Measurements from ENCODE around the gene SH3RF1.
"Not testable (repeated sequence)": the region's sequence is repeated elsewhere in the genome, so short reads cannot be mapped to it uniquely, and the experiment has no call there.

Gene SH3RF1

DNA sequence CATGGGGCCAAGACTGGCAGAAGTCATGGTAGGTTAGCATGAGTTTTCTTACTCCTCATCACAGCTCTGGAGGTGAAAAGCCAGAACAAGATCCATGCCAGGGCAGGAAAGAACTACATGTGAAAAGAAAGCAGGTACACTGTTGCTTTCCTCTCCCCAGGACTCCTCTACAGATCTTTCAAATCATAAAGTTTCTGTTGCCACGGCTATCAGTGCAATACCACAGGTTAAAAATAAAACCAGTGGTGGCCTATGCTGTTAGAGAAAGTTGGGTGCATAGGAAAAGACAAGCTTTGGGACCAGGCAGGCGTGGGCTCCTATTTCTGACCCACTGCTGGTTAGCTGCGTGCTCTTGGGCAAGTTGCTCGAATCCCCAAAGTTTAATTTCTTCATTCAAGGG lies 81.4 kb downstream of the SH3RF1 start:
- Histone ChIP-seq H3K27ac (ENCODE audit: low read depth, low read length) (no peak overlapping the region), H3K4me3 (ENCODE audit: low read depth in 1 of 5, low read length in 5 of 5) (no peak overlapping the region), H3K36me3 (ENCODE audit: control insufficient read depth in 5 of 5, insufficient read depth in 5 of 5, low read length in 5 of 5) (no peaks in the 10 kb centered on the region), H3K4me1 (ENCODE audit: control insufficient read depth in 5 of 5, insufficient read depth in 5 of 5, low read length in 5 of 5) (peaks cover 0 to 3% (median 0%) of the 10 kb centered on the region in 5 donors), H3K27me3 (ENCODE audit: control insufficient read depth in 5 of 5, insufficient read depth in 4 of 5, low read length in 5 of 5) (no peaks in the 10 kb centered on the region), H3K9ac (ENCODE audit: low read length in 5 of 5) (no peak overlapping the region), H3K9me3 (ENCODE audit: control insufficient read depth in 5 of 5, low read length in 5 of 5) (no peaks in the 10 kb centered on the region)

DNA sequence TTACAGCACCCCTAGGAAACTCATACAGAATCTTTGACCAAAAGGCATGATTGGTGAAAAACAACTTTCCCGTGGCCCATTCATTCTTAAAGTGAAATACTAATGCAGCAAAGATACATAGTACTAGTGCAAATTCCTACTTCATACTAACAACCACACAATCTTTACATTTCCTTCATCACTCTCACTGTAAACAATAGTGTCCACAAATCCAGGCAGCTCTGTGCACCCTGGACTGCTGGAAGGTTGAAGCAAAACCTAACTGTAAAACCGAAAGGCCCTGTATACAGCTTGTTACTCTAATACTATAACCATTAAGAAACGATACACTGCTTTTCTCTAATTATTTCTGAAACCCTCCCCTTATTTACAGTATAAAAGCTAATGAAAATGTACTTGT lies 82.6 kb downstream of the SH3RF1 start:
- H3K9me3 ChIP-seq (ENCODE audit: control insufficient read depth in 5 of 5, low read length in 5 of 5) = no peaks in the 10 kb centered on the region
- no peak overlapping the region for H3K9ac ChIP-seq (ENCODE audit: low read length in 5 of 5)
- H3K4me1 ChIP-seq (ENCODE audit: control insufficient read depth in 5 of 5, insufficient read depth in 5 of 5, low read length in 5 of 5) = peaks cover 0 to 8% (median 3%) of the 10 kb centered on the region in 5 donors

GRCh38 chr4:169185133-169185956 lies 85.4 kb downstream of the SH3RF1 start:
- no peaks in the 10 kb centered on the region for H3K36me3 ChIP-seq (ENCODE audit: control insufficient read depth in 5 of 5, insufficient read depth in 5 of 5, low read length in 5 of 5)
- no peak overlapping the region for H3K4me3 ChIP-seq (ENCODE audit: low read depth in 1 of 5, low read length in 5 of 5)
- no peaks in the 10 kb centered on the region for H3K27me3 ChIP-seq (ENCODE audit: control insufficient read depth in 5 of 5, insufficient read depth in 4 of 5, low read length in 5 of 5)
- no peak overlapping the region for H3K9ac ChIP-seq (ENCODE audit: low read length in 5 of 5)
- peaks cover 0 to 8% (median 3%) of the 10 kb centered on the region in 5 donors for H3K4me1 ChIP-seq (ENCODE audit: control insufficient read depth in 5 of 5, insufficient read depth in 5 of 5, low read length in 5 of 5)
- no peak overlapping the region for H3K27ac ChIP-seq (ENCODE audit: low read depth, low read length)
- H3K9me3 ChIP-seq (ENCODE audit: control insufficient read depth in 5 of 5, low read length in 5 of 5) = no peaks in the 10 kb centered on the region

More for the DNA sequence above, 82.6 kb downstream of the SH3RF1 start:
- H3K27ac ChIP-seq (ENCODE audit: low read depth, low read length) = no peak overlapping the region
- no peak overlapping the region for H3K4me3 ChIP-seq (ENCODE audit: low read depth in 1 of 5, low read length in 5 of 5)
- H3K36me3 ChIP-seq (ENCODE audit: control insufficient read depth in 5 of 5, insufficient read depth in 5 of 5, low read length in 5 of 5) = no peaks in the 10 kb centered on the region
- H3K27me3 ChIP-seq (ENCODE audit: control insufficient read depth in 5 of 5, insufficient read depth in 4 of 5, low read length in 5 of 5) = no peaks in the 10 kb centered on the region

DNA sequence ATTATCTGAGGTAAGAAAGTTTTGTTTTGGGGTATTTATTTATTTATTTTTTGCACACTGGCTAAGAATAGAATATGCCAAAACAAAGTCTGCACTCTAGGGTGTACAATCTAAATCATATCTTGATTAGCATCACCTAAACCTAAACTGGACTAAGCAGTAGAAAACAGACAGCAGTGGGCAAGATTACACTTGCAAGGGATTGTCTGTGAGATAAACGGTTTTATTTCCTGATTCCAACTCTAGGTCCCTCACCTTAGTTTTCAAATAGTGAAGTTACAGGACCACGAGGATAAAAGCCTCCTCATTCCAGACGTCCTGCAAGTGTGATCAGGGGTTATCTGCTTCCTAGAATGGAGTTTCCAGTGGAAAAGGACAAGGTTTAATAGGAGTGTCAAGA lies 86.1 kb downstream of the SH3RF1 start:
- Histone ChIP-seq H3K4me3 (ENCODE audit: low read depth in 1 of 5, low read length in 5 of 5) (no peak overlapping the region), H3K9me3 (ENCODE audit: control insufficient read depth in 5 of 5, low read length in 5 of 5) (no peaks in the 10 kb centered on the region), H3K27ac (ENCODE audit: low read depth, low read length) (no peak overlapping the region), H3K36me3 (ENCODE audit: control insufficient read depth in 5 of 5, insufficient read depth in 5 of 5, low read length in 5 of 5) (no peaks in the 10 kb centered on the region), H3K27me3 (ENCODE audit: control insufficient read depth in 5 of 5, insufficient read depth in 4 of 5, low read length in 5 of 5) (no peaks in the 10 kb centered on the region), H3K9ac (ENCODE audit: low read length in 5 of 5) (no peak overlapping the region), H3K4me1 (ENCODE audit: control insufficient read depth in 5 of 5, insufficient read depth in 5 of 5, low read length in 5 of 5) (peaks cover 0 to 8% (median 3%) of the 10 kb centered on the region in 5 donors)

DNA sequence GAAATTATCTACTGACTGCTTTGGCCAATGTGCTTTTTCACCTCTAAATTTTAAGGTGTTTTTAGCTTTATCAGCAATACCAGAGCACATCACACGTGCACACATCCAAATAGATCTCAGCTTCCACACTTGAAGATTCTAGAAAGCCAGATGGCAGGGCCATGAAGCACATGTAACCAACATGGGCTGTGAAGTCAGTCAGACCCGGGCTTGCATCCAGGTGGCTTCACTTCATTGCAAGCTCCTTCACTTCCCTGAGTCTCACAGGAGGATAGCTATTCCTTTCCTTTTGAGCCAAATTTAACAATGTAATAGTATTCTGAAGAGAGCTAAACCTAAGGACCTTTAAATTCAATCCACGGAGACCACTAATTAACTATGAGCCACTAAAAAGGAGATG lies 86.5 kb downstream of the SH3RF1 start:
- no peaks in the 10 kb centered on the region for H3K9me3 ChIP-seq (ENCODE audit: control insufficient read depth in 5 of 5, low read length in 5 of 5)
- peak overlapping the region in 1 of 5 donors; percentile 4 for H3K9ac ChIP-seq (ENCODE audit: low read length in 5 of 5)
- no peak overlapping the region for H3K4me3 ChIP-seq (ENCODE audit: low read depth in 1 of 5, low read length in 5 of 5)
- H3K4me1 ChIP-seq (ENCODE audit: control insufficient read depth in 5 of 5, insufficient read depth in 5 of 5, low read length in 5 of 5) = peaks cover 0 to 8% (median 3%) of the 10 kb centered on the region in 5 donors
- no peaks in the 10 kb centered on the region for H3K27me3 ChIP-seq (ENCODE audit: control insufficient read depth in 5 of 5, insufficient read depth in 4 of 5, low read length in 5 of 5)
- no peaks in the 10 kb centered on the region for H3K36me3 ChIP-seq (ENCODE audit: control insufficient read depth in 5 of 5, insufficient read depth in 5 of 5, low read length in 5 of 5)
- H3K27ac ChIP-seq (ENCODE audit: low read depth, low read length) = no peak overlapping the region

- H3K4me3 ChIP-seq (ENCODE audit: low read depth in 1 of 5, low read length in 5 of 5) = no peak overlapping the region
- no peaks in the 10 kb centered on the region for H3K36me3 ChIP-seq (ENCODE audit: control insufficient read depth in 5 of 5, insufficient read depth in 5 of 5, low read length in 5 of 5)
- H3K27me3 ChIP-seq (ENCODE audit: control insufficient read depth in 5 of 5, insufficient read depth in 4 of 5, low read length in 5 of 5) = no peaks in the 10 kb centered on the region
- no peak overlapping the region for H3K27ac ChIP-seq (ENCODE audit: low read depth, low read length)
- peaks cover 0 to 8% (median 3%) of the 10 kb centered on the region in 5 donors for H3K4me1 ChIP-seq (ENCODE audit: control insufficient read depth in 5 of 5, insufficient read depth in 5 of 5, low read length in 5 of 5)
- H3K9me3 ChIP-seq (ENCODE audit: control insufficient read depth in 5 of 5, low read length in 5 of 5) = no peaks in the 10 kb centered on the region
- H3K9ac ChIP-seq (ENCODE audit: low read length in 5 of 5) = no peak overlapping the region
These were observed 87.2 kb downstream of the SH3RF1 start for GRCh38 chr4:169183581-169183980.

- Histone ChIP-seq H3K4me1 (ENCODE audit: control insufficient read depth in 5 of 5, insufficient read depth in 5 of 5, low read length in 5 of 5) (peaks cover 0 to 8% (median 3%) of the 10 kb centered on the region in 5 donors), H3K9ac (ENCODE audit: low read length in 5 of 5) (no peak overlapping the region), H3K27me3 (ENCODE audit: control insufficient read depth in 5 of 5, insufficient read depth in 4 of 5, low read length in 5 of 5) (no peaks in the 10 kb centered on the region), H3K4me3 (ENCODE audit: low read depth in 1 of 5, low read length in 5 of 5) (no peak overlapping the region), H3K9me3 (ENCODE audit: control insufficient read depth in 5 of 5, low read length in 5 of 5) (no peaks in the 10 kb centered on the region), H3K27ac (ENCODE audit: low read depth, low read length) (no peak overlapping the region), H3K36me3 (ENCODE audit: control insufficient read depth in 5 of 5, insufficient read depth in 5 of 5, low read length in 5 of 5) (no peaks in the 10 kb centered on the region)
These were observed 90.9 kb downstream of the SH3RF1 start for GRCh38 chr4:169179609-169180521.

GRCh38 chr4:169178092-169178491 lies 92.7 kb downstream of the SH3RF1 start:
- not testable (repeated sequence) for H3K9ac ChIP-seq (ENCODE audit: low read length in 5 of 5); H3K9me3 ChIP-seq (ENCODE audit: control insufficient read depth in 5 of 5, low read length in 5 of 5); H3K27me3 ChIP-seq (ENCODE audit: control insufficient read depth in 5 of 5, insufficient read depth in 4 of 5, low read length in 5 of 5); H3K27ac ChIP-seq (ENCODE audit: low read depth, low read length); H3K36me3 ChIP-seq (ENCODE audit: control insufficient read depth in 5 of 5, insufficient read depth in 5 of 5, low read length in 5 of 5); H3K4me3 ChIP-seq (ENCODE audit: low read depth in 1 of 5, low read length in 5 of 5); H3K4me1 ChIP-seq (ENCODE audit: control insufficient read depth in 5 of 5, insufficient read depth in 5 of 5, low read length in 5 of 5)

DNA sequence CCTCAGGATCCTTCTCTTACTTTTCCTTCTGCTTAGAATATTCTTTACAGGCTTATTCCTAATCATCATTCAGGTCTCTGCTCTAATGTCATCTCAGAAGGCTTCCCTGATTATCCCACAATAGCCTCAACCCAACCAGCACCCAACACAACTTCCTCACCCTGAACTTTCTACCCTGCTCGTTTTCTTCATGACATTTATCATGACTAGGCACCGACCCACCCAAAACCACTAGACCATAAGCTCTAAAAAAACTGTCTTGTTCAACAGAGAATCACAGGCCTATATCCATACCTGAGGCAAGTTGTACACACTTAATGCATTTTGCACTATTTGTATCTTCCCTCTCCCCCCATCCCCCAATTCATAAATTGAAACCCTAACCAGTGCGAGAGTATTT lies 95.3 kb downstream of the SH3RF1 start:
- Histone ChIP-seq H3K36me3 (ENCODE audit: control insufficient read depth in 5 of 5, insufficient read depth in 5 of 5, low read length in 5 of 5) (no peaks in the 10 kb centered on the region), H3K9ac (ENCODE audit: low read length in 5 of 5) (no peak overlapping the region), H3K4me3 (ENCODE audit: low read depth in 1 of 5, low read length in 5 of 5) (no peak overlapping the region), H3K27ac (ENCODE audit: low read depth, low read length) (no peak overlapping the region), H3K9me3 (ENCODE audit: control insufficient read depth in 5 of 5, low read length in 5 of 5) (no peaks in the 10 kb centered on the region), H3K27me3 (ENCODE audit: control insufficient read depth in 5 of 5, insufficient read depth in 4 of 5, low read length in 5 of 5) (no peaks in the 10 kb centered on the region), H3K4me1 (ENCODE audit: control insufficient read depth in 5 of 5, insufficient read depth in 5 of 5, low read length in 5 of 5) (no peaks in the 10 kb centered on the region)

DNA sequence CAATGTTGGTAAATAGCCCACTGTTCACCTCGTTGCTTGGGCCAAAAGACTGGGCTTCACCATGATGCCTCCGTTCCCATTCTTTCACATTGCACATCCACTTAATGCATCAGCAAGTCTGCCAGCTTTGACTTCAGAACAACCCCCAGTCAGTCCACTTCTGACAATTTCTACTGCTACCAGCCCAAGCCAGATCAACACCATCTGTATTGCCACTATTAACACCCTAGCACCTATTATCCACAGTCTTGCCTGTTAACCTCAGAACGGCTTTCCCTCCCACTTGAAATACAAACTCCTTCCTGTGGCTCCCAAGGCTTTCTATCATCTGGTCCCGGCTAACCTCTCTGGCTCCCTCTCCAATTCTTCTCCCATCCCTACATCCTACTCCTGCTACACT lies 95.7 kb downstream of the SH3RF1 start:
- H3K27ac ChIP-seq (ENCODE audit: low read depth, low read length) = no peak overlapping the region

More for the DNA sequence above, 95.7 kb downstream of the SH3RF1 start:
- H3K36me3 ChIP-seq (ENCODE audit: control insufficient read depth in 5 of 5, insufficient read depth in 5 of 5, low read length in 5 of 5) = no peaks in the 10 kb centered on the region
- H3K27me3 ChIP-seq (ENCODE audit: control insufficient read depth in 5 of 5, insufficient read depth in 4 of 5, low read length in 5 of 5) = no peaks in the 10 kb centered on the region
- no peak overlapping the region for H3K9ac ChIP-seq (ENCODE audit: low read length in 5 of 5)
- H3K4me3 ChIP-seq (ENCODE audit: low read depth in 1 of 5, low read length in 5 of 5) = no peak overlapping the region
- H3K9me3 ChIP-seq (ENCODE audit: control insufficient read depth in 5 of 5, low read length in 5 of 5) = no peaks in the 10 kb centered on the region
- no peaks in the 10 kb centered on the region for H3K4me1 ChIP-seq (ENCODE audit: control insufficient read depth in 5 of 5, insufficient read depth in 5 of 5, low read length in 5 of 5)
